Osteoblast (primary cell): ENCODE results near the gene AUTS2. TPM values are rescaled to one million over a fixed set of nuclear protein-coding genes. Genes with fewer than 3 reads are reported as not detected.
A peak's percentile ranks its signal among the peaks of the same experiment; 100 is the strongest.

Experiments
- DNase-seq: peaks from one replicate; pipeline ENCODE4 v3.0.0; 2011; ENCODE audit warnings: low spot score, mixed read lengths; ENCODE audit not compliant: insufficient read length; ENCODE audit errors: missing footprints
- H2AFZ ChIP-seq: 2 replicates; pipeline ENCODE4 v1.6.0; 2011; ENCODE audit warnings: mild to moderate bottlenecking, low read length
- H3K27ac ChIP-seq: 2 replicates; pipeline ENCODE4 v1.5.1; 2011; ENCODE audit warnings: mild to moderate bottlenecking, low read depth, low read length, moderate library complexity
- H3K27me3 ChIP-seq: 2 replicates; pipeline ENCODE4 v1.6.0; 2012; ENCODE audit warnings: mild to moderate bottlenecking, control low read depth, inconsistent platforms, low read length, moderate library complexity; ENCODE audit not compliant: insufficient read depth
- H3K36me3 ChIP-seq: 2 replicates; pipeline ENCODE4 v1.5.1; 2011; ENCODE audit warnings: mild to moderate bottlenecking, low read length, control low read depth, moderate library complexity; ENCODE audit not compliant: insufficient read depth
- H3K4me1 ChIP-seq: 2 replicates; pipeline ENCODE4 v1.5.1; 2011; ENCODE audit warnings: mild to moderate bottlenecking, low read length, control low read depth, moderate library complexity; ENCODE audit not compliant: insufficient read depth
- H3K4me2 ChIP-seq: 2 replicates; pipeline ENCODE4 v1.6.0; 2011; ENCODE audit warnings: mild to moderate bottlenecking, low read length; ENCODE audit not compliant: insufficient read depth
- H3K4me3 ChIP-seq: fragments of 200-600 bp; sonication (generic); 3 replicates; pipeline ENCODE4 v1.5.1; 2012; ENCODE audit warnings: mild to moderate bottlenecking, low read length, inconsistent platforms; ENCODE audit not compliant: insufficient read depth
- H3K79me2 ChIP-seq: 2 replicates; pipeline ENCODE4 v1.6.0; 2012; ENCODE audit warnings: mild to moderate bottlenecking, low read length, control low read depth, inconsistent platforms; ENCODE audit not compliant: insufficient read depth
- H3K9me3 ChIP-seq: 2 replicates; pipeline ENCODE4 v1.5.1; 2011; ENCODE audit warnings: low read depth, low read length, control low read depth
- H4K20me1 ChIP-seq: 2 replicates; pipeline ENCODE4 v1.6.0; 2012; ENCODE audit warnings: mild to moderate bottlenecking, low read length, control low read depth; ENCODE audit not compliant: insufficient read depth
- total RNA-seq: library from RNA; depleted of rRNA; stranded (reverse); fragments of >200 nt; gene quantifications from 2 replicates; pipeline ENCODE4 v1.2.3, GENCODE V29; 2012
- TF ChIP-seq, protein P1 (sequence below): IDR thresholded peaks from 2 replicates; pipeline ENCODE4 v1.5.1; 2011; ENCODE audit warnings: mild to moderate bottlenecking, low read depth, low read length, moderate library complexity; ENCODE audit errors: extremely low read depth

AUTS2 gene
- total RNA-seq, 1 donor, result 15.2 TPM

GRCh38 chr7:69765879-69766278 is 167.6 kb downstream of the AUTS2 start:
- Histone ChIP-seq H3K27me3 (no peaks in the 10 kb centered on the region), H3K4me1 (no peaks in the 10 kb centered on the region), H4K20me1 (no peaks in the 10 kb centered on the region), H3K4me3 (no peak overlapping the region), H3K79me2 (no peaks in the 10 kb centered on the region), H3K36me3 (no peaks in the 10 kb centered on the region), H2AFZ (no peak overlapping the region), H3K9me3 (no peaks in the 10 kb centered on the region), H3K27ac (no peak overlapping the region), H3K4me2 (no peak overlapping the region)
- DNase-seq, result no peak
- TF ChIP-seq, protein P1, sequence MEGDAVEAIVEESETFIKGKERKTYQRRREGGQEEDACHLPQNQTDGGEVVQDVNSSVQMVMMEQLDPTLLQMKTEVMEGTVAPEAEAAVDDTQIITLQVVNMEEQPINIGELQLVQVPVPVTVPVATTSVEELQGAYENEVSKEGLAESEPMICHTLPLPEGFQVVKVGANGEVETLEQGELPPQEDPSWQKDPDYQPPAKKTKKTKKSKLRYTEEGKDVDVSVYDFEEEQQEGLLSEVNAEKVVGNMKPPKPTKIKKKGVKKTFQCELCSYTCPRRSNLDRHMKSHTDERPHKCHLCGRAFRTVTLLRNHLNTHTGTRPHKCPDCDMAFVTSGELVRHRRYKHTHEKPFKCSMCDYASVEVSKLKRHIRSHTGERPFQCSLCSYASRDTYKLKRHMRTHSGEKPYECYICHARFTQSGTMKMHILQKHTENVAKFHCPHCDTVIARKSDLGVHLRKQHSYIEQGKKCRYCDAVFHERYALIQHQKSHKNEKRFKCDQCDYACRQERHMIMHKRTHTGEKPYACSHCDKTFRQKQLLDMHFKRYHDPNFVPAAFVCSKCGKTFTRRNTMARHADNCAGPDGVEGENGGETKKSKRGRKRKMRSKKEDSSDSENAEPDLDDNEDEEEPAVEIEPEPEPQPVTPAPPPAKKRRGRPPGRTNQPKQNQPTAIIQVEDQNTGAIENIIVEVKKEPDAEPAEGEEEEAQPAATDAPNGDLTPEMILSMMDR, result no peak

DNA sequence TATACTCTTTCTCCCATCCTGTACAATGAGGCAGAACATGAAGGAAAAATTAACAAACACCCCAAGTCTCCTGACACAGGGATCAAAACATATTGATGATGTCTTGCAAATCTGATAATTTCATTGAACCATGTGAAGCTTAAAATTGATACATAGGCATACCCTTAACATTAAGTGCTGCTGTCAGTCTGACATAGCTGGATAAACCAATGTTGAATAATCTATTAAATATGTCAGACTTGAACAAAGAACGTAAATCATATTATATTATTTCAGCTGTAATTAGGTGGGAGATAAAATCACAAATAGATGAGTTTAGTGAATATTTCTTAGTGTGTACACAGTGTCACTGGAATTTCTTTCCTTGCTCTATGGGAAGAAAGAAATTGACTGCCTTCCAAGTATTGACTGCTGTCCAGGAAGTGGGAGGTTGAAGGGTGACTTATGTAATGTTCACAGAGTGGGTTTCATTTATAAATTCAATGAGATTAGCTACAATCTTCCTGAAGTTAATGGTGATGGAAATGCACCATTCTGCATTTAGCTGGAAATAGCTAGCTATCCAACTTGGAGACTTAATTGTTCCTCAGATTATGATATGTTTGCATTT is 170.8 kb downstream of the AUTS2 start:
- Histone ChIP-seq H3K27ac (no peak overlapping the region), H3K27me3 (no peaks in the 10 kb centered on the region), H3K36me3 (no peaks in the 10 kb centered on the region), H3K9me3 (no peaks in the 10 kb centered on the region), H2AFZ (no peak overlapping the region), H3K4me1 (no peaks in the 10 kb centered on the region), H3K79me2 (no peaks in the 10 kb centered on the region), H3K4me3 (no peak overlapping the region), H3K4me2 (no peak overlapping the region), H4K20me1 (no peaks in the 10 kb centered on the region)
- TF ChIP-seq, protein P1, result no peak
- peak; percentile 53 for DNase-seq

GRCh38 chr7:69769826-69770225 is 171.6 kb downstream of the AUTS2 start:
- H4K20me1 ChIP-seq, result no peaks in the 10 kb centered on the region
- DNase-seq, result no peak
- TF ChIP-seq, protein P1, result no peak
- H3K4me3 ChIP-seq, result no peak overlapping the region
- H3K27me3 ChIP-seq, result no peaks in the 10 kb centered on the region
- H3K9me3 ChIP-seq, result no peaks in the 10 kb centered on the region
- H3K4me1 ChIP-seq, result no peaks in the 10 kb centered on the region
- no peaks in the 10 kb centered on the region for H3K36me3 ChIP-seq
- no peak overlapping the region for H3K27ac ChIP-seq
- H3K79me2 ChIP-seq, result no peaks in the 10 kb centered on the region
- no peak overlapping the region for H2AFZ ChIP-seq
- H3K4me2 ChIP-seq, result no peak overlapping the region

DNA sequence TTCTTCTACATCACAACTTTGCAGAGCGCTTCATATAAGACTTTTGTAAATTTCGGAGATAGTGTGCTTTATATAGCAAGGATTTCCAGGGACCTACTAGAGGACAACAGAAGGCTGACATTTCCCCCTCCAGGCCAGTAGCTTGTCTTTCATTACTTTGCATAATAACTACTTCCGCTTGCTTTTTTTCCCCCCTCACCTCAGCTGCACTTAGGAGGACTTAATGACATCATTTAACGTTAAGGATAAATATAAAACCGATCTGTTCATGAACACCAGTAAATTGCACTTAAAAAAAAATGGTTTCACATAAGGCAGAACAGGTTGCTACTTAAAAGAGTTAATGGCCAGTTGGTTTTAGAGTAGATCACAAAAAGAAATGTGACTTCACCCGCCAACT is 172.3 kb downstream of the AUTS2 start:
- no peak overlapping the region for H2AFZ ChIP-seq
- H3K4me2 ChIP-seq, result no peak overlapping the region
- no peaks in the 10 kb centered on the region for H3K4me1 ChIP-seq
- no peaks in the 10 kb centered on the region for H3K79me2 ChIP-seq
- no peak overlapping the region for H3K27ac ChIP-seq
- no peak overlapping the region for H3K4me3 ChIP-seq
- no peaks in the 10 kb centered on the region for H3K36me3 ChIP-seq
- DNase-seq, result no peak
- H3K27me3 ChIP-seq, result no peaks in the 10 kb centered on the region
- no peaks in the 10 kb centered on the region for H3K9me3 ChIP-seq
- H4K20me1 ChIP-seq, result no peaks in the 10 kb centered on the region
- TF ChIP-seq, protein P1, result no peak
